ENCODE data around the gene ATXN7L3.

DNA sequence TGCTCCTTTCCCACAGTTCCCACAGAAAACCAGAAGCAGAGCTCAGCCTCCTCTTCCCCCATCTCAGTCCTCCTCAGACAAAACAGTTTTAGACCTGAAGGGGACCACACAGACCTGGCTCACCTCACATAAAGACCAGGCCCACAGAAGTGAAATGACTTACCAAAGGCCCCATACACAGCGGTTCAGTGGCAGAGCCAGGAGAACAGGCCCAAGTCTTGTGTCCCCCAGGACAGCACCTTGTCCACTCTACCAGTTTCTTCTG is 14.5 kb upstream of the ATXN7L3 start:
- no peak for TF ChIP-seq POLR2AphosphoS5 (IDR thresholded peaks at IDR 0.05; ENCODE audit: low read depth, low read length)
- TF ChIP-seq RAD21 (IDR thresholded peaks at IDR 0.05; ENCODE audit: low read depth) = no peak
- TF ChIP-seq, protein P1, sequence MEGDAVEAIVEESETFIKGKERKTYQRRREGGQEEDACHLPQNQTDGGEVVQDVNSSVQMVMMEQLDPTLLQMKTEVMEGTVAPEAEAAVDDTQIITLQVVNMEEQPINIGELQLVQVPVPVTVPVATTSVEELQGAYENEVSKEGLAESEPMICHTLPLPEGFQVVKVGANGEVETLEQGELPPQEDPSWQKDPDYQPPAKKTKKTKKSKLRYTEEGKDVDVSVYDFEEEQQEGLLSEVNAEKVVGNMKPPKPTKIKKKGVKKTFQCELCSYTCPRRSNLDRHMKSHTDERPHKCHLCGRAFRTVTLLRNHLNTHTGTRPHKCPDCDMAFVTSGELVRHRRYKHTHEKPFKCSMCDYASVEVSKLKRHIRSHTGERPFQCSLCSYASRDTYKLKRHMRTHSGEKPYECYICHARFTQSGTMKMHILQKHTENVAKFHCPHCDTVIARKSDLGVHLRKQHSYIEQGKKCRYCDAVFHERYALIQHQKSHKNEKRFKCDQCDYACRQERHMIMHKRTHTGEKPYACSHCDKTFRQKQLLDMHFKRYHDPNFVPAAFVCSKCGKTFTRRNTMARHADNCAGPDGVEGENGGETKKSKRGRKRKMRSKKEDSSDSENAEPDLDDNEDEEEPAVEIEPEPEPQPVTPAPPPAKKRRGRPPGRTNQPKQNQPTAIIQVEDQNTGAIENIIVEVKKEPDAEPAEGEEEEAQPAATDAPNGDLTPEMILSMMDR (IDR thresholded peaks at IDR 0.05 in 2 of 3, conservative IDR thresholded peaks at IDR 0.05 in 1 of 3; ENCODE audit: borderline replicate concordance in 1 of 3, insufficient read depth in 1 of 3, low read depth in 2 of 3, low read length in 2 of 3) = no peak
